Measurements from ENCODE around the gene POMC.
"Not testable (repeated sequence)": the region's sequence is repeated elsewhere in the genome, so short reads cannot be mapped to it uniquely, and the experiment has no call there.

The POMC gene

DNA sequence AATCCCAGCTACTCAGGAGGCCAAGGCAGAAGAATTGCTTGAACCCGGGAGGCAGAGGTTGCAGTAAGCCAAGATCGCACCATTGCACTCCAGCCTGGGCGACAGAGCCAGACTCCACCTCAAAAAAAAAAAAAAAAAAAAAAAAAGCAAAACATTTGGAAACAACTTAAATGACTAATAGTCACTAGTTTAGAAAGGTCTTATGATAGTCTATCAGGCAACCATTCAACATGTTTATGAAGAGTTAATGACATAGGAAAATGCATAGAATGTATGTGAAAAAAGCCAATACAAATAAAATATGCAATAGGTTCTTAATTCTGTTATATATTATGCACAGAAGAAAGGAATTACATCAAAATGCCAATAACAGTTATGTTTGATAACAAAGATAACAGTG, 41.3 kb downstream of the POMC start:
- H3K4me1 ChIP-seq (ENCODE audit: control insufficient read depth, insufficient read depth, low read length, poor library complexity, severe bottlenecking); H3K9me3 ChIP-seq (ENCODE audit: control insufficient read depth, low read length); DNase-seq; H3K27ac ChIP-seq (ENCODE audit: insufficient read depth, low read length, poor library complexity, severe bottlenecking); H3K36me3 ChIP-seq (ENCODE audit: control insufficient read depth, insufficient read depth, low read length); H3K4me3 ChIP-seq (ENCODE audit: insufficient read depth, low read depth, low read length, poor library complexity, severe bottlenecking): not testable (repeated sequence)
- peaks cover 18% of the 10 kb centered on the region for H3K27me3 ChIP-seq (replicated peaks; ENCODE audit: control insufficient read depth, insufficient read depth, low read length, poor library complexity, severe bottlenecking)

DNA sequence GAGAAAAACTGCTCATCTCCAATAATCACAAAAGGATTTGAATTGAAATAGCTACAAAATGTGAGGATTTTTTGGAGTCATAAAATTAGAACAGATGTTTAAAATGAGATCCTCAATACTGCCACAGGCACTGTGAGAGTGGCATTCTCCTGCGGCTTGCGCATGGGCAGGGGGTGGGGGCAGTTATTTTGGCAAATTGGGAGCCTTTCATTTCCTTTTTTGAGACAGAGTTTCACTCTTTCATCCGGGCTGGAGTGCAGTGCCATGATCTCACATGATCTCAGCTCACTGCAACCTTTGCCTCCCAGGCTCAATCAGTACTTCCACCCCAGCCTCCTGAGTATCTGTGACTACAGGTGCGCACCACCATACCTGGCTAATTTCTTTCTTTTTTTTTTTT, 42.4 kb downstream of the POMC start:
- H3K27ac ChIP-seq (ENCODE audit: insufficient read depth, low read length, poor library complexity, severe bottlenecking), result no peak overlapping the region
- H3K4me3 ChIP-seq (ENCODE audit: insufficient read depth, low read depth, low read length, poor library complexity, severe bottlenecking), result no peak overlapping the region
- peaks cover 7% of the 10 kb centered on the region for H3K27me3 ChIP-seq (replicated peaks; ENCODE audit: control insufficient read depth, insufficient read depth, low read length, poor library complexity, severe bottlenecking)
- DNase-seq, result no peak
- H3K9me3 ChIP-seq (ENCODE audit: control insufficient read depth, low read length), result no peaks in the 10 kb centered on the region
- H3K36me3 ChIP-seq (ENCODE audit: control insufficient read depth, insufficient read depth, low read length), result no peaks in the 10 kb centered on the region
- no peaks in the 10 kb centered on the region for H3K4me1 ChIP-seq (ENCODE audit: control insufficient read depth, insufficient read depth, low read length, poor library complexity, severe bottlenecking)

DNA sequence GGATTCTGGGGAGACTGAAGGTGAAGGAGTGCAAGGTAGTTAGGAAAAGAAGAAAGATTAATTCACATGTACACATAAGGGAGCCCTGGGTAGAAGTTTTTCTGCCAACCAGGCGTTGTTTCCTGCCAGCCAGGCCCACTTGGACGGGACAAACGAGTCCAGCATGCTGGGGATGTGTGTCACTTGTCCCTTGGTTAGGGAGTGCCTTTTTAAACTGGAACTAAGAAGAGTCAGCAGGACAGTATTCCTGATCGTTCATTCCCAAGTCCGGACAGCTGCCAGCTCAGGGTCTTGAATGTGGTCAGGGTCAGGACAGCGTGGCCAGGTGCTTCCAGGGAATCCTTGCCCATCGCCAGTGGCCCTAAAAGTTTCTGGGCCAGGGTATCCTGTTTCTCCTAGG, 43.2 kb downstream of the POMC start:
- H3K9me3 ChIP-seq (ENCODE audit: control insufficient read depth, low read length), result no peaks in the 10 kb centered on the region
- H3K4me3 ChIP-seq (ENCODE audit: insufficient read depth, low read depth, low read length, poor library complexity, severe bottlenecking), result no peak overlapping the region
- H3K27me3 ChIP-seq (replicated peaks; ENCODE audit: control insufficient read depth, insufficient read depth, low read length, poor library complexity, severe bottlenecking), result peaks cover 1% of the 10 kb centered on the region
- no peak overlapping the region for H3K27ac ChIP-seq (ENCODE audit: insufficient read depth, low read length, poor library complexity, severe bottlenecking)
- no peak for DNase-seq
- H3K36me3 ChIP-seq (ENCODE audit: control insufficient read depth, insufficient read depth, low read length), result no peaks in the 10 kb centered on the region
- no peaks in the 10 kb centered on the region for H3K4me1 ChIP-seq (ENCODE audit: control insufficient read depth, insufficient read depth, low read length, poor library complexity, severe bottlenecking)

DNA sequence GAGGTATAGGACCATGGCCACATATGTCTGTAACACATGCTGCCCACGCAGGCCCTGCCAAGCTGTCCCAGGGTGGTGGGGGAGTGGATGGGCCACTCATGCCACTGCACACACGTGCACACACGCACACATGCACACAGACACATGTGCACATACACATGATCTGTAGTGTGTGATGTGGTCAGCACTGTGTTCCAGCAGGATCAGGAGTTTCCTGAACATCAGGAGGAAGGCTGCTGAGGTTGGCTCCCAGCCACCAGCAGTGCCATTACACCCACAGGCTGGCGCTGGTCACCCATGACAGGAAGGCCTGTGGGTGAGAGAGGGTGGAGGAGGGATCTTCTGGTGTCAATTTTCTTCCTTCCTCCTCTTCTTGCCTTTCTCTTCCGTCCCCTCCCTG, 44.7 kb downstream of the POMC start:
- no peak overlapping the region for H3K4me3 ChIP-seq (ENCODE audit: insufficient read depth, low read depth, low read length, poor library complexity, severe bottlenecking)
- H3K4me1 ChIP-seq (ENCODE audit: control insufficient read depth, insufficient read depth, low read length, poor library complexity, severe bottlenecking), result no peaks in the 10 kb centered on the region
- no peak overlapping the region for H3K27ac ChIP-seq (ENCODE audit: insufficient read depth, low read length, poor library complexity, severe bottlenecking)
- DNase-seq, result no peak
- no peaks in the 10 kb centered on the region for H3K27me3 ChIP-seq (replicated peaks; ENCODE audit: control insufficient read depth, insufficient read depth, low read length, poor library complexity, severe bottlenecking)
- H3K9me3 ChIP-seq (ENCODE audit: control insufficient read depth, low read length), result no peaks in the 10 kb centered on the region
- no peaks in the 10 kb centered on the region for H3K36me3 ChIP-seq (ENCODE audit: control insufficient read depth, insufficient read depth, low read length)

DNA sequence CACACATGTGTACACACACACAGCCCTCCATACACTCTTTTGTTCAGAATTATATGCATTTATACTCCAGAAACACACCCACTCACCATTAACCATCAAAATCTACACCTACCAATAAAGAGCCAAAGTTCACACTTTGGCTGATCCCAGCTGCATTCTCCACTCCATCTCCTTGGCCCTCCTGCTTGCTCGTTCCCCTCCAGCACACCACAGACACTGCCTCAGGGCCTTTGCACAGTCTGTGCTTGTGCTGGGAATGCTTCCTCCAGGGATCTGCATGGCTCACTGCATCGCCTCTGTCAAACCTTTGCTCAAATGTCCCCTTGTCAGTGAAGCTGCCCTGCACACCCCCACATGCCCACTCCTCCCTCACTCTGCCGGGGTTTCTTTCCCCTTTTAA, 46.0 kb downstream of the POMC start:
- Histone ChIP-seq H3K4me3 (ENCODE audit: insufficient read depth, low read depth, low read length, poor library complexity, severe bottlenecking) (no peak overlapping the region), H3K9me3 (ENCODE audit: control insufficient read depth, low read length) (no peaks in the 10 kb centered on the region), H3K4me1 (ENCODE audit: control insufficient read depth, insufficient read depth, low read length, poor library complexity, severe bottlenecking) (no peaks in the 10 kb centered on the region), H3K27ac (ENCODE audit: insufficient read depth, low read length, poor library complexity, severe bottlenecking) (no peak overlapping the region), H3K36me3 (ENCODE audit: control insufficient read depth, insufficient read depth, low read length) (no peaks in the 10 kb centered on the region), H3K27me3 (replicated peaks; ENCODE audit: control insufficient read depth, insufficient read depth, low read length, poor library complexity, severe bottlenecking) (no peaks in the 10 kb centered on the region)
- no peak for DNase-seq

DNA sequence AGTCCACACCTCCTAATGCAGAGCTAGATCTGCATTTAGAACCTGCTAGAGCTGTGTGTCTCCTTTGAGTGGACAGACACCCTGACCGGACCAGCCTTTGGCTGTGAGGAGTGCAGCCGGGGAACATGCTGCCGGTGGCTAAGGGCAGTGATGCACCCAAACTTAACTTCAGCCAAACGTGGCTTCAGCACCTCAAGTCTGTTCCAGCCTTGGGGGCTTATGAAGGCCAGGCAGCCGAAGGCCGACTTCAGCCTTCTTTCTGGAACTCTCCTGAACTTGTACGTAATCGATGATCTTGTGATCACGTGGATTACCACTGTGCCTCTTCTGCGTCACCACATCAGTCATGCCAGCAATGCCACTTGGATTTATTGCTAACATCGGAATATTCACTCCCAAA, 49.1 kb downstream of the POMC start:
- no peak for DNase-seq
- Histone ChIP-seq H3K27me3 (replicated peaks; ENCODE audit: control insufficient read depth, insufficient read depth, low read length, poor library complexity, severe bottlenecking) (no peaks in the 10 kb centered on the region), H3K4me1 (ENCODE audit: control insufficient read depth, insufficient read depth, low read length, poor library complexity, severe bottlenecking) (no peaks in the 10 kb centered on the region), H3K4me3 (ENCODE audit: insufficient read depth, low read depth, low read length, poor library complexity, severe bottlenecking) (no peak overlapping the region), H3K36me3 (ENCODE audit: control insufficient read depth, insufficient read depth, low read length) (no peaks in the 10 kb centered on the region), H3K27ac (ENCODE audit: insufficient read depth, low read length, poor library complexity, severe bottlenecking) (no peak overlapping the region), H3K9me3 (ENCODE audit: control insufficient read depth, low read length) (no peaks in the 10 kb centered on the region)

DNA sequence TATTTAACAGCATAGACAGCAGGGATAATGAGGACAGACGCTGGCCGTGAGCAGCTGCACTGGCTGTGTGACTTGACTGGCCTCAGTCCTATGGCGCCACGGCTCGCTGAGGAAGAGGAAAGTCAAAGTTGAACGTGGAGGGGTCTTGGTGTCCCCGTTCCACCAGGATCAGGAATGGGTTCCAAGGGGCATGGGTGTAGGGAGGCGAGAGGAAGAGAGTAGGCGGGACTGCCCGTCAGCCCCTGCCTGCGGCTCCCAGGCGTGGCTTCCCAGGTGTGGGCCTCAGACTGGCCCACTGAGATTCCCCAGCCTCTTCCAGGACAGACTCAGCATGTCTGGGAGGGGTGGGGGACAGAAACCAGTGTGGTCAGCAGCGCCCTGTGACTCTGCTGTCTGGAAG, 51.4 kb downstream of the POMC start:
- no peaks in the 10 kb centered on the region for H3K4me1 ChIP-seq (ENCODE audit: control insufficient read depth, insufficient read depth, low read length, poor library complexity, severe bottlenecking)
- H3K27ac ChIP-seq (ENCODE audit: insufficient read depth, low read length, poor library complexity, severe bottlenecking), result no peak overlapping the region
- H3K4me3 ChIP-seq (ENCODE audit: insufficient read depth, low read depth, low read length, poor library complexity, severe bottlenecking), result no peak overlapping the region
- H3K9me3 ChIP-seq (ENCODE audit: control insufficient read depth, low read length), result no peaks in the 10 kb centered on the region
- no peaks in the 10 kb centered on the region for H3K36me3 ChIP-seq (ENCODE audit: control insufficient read depth, insufficient read depth, low read length)
- DNase-seq, result no peak
- no peaks in the 10 kb centered on the region for H3K27me3 ChIP-seq (replicated peaks; ENCODE audit: control insufficient read depth, insufficient read depth, low read length, poor library complexity, severe bottlenecking)

DNA sequence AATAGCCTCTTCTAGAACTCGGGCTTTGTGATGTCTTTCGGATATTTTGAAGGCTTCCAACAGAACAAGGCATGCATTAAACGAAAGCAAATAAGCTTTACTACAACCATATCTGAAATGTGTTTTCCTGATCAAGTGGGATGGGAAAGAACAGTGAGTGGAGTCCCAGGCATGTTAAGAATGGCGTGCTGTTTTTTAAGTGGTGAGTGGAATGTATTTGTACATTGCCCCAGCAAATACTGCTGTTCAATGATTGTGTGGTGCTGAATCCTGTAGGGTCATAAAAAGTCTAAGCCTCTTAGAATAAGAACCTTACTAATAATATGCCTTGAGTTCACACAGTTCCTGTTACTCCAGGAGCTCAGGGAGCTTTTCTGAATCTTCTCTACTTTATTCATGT, 52.5 kb downstream of the POMC start:
- Histone ChIP-seq H3K36me3 (ENCODE audit: control insufficient read depth, insufficient read depth, low read length) (no peaks in the 10 kb centered on the region), H3K9me3 (ENCODE audit: control insufficient read depth, low read length) (no peaks in the 10 kb centered on the region), H3K4me3 (ENCODE audit: insufficient read depth, low read depth, low read length, poor library complexity, severe bottlenecking) (no peak overlapping the region), H3K4me1 (ENCODE audit: control insufficient read depth, insufficient read depth, low read length, poor library complexity, severe bottlenecking) (no peaks in the 10 kb centered on the region), H3K27ac (ENCODE audit: insufficient read depth, low read length, poor library complexity, severe bottlenecking) (no peak overlapping the region), H3K27me3 (replicated peaks; ENCODE audit: control insufficient read depth, insufficient read depth, low read length, poor library complexity, severe bottlenecking) (no peaks in the 10 kb centered on the region)
- no peak for DNase-seq

DNA sequence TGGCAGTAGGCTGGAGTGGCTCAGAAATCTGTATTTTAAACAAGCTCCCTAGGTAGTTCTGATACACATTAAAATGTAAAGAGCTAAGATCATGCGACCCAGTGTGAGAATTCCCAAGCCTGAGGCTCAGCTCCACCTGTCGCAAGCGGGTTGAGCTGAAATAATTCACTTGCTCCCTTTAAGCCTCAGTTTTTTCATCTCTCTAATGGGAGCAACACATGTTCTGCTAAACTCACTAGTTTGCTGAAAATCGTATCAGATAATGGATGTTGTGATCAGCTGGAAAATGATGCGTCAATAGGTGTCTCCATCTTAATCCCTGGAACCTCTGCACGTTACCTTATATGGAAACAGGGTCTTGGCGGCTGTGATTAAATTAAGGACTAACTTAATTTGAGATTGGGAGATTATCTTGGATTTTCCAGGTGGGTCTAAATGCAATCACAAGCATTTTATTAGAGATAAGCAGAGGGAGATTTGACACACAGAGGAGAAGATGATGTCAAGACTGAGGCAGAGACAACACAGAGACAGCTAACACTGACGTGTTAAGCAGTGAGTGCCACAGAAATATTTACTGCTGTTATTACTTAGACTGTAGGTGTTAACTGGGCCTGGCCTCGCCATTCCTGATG, 53.0 kb downstream of the POMC start:
- Histone ChIP-seq H3K4me3 (ENCODE audit: insufficient read depth, low read depth, low read length, poor library complexity, severe bottlenecking) (no peak overlapping the region), H3K27ac (ENCODE audit: insufficient read depth, low read length, poor library complexity, severe bottlenecking) (no peak overlapping the region), H3K36me3 (ENCODE audit: control insufficient read depth, insufficient read depth, low read length) (no peaks in the 10 kb centered on the region), H3K27me3 (replicated peaks; ENCODE audit: control insufficient read depth, insufficient read depth, low read length, poor library complexity, severe bottlenecking) (no peaks in the 10 kb centered on the region), H3K4me1 (ENCODE audit: control insufficient read depth, insufficient read depth, low read length, poor library complexity, severe bottlenecking) (no peaks in the 10 kb centered on the region), H3K9me3 (ENCODE audit: control insufficient read depth, low read length) (no peaks in the 10 kb centered on the region)
- DNase-seq, result no peak

DNA sequence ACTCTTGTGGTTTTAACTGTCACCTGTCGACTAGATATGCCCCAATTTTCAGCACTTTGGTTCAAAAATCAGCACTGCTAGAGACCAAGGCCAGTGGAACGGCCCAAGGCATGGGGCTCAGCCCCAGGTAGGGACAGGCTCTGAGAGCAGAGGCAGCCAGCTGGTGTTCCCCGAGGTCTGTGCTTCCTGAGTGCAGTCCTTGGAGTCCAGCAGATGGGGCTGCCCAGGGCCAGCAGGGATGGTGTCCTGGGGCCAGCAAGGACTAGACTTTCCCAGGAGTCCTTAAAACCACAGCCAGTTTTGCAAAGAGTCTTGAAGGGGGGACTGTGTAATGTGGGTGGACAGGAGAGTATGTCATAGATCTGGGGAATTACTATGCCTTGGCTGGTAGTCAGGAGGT, 56.3 kb downstream of the POMC start:
- H3K4me3 ChIP-seq (ENCODE audit: insufficient read depth, low read depth, low read length, poor library complexity, severe bottlenecking), result no peak overlapping the region
- no peak overlapping the region for H3K27ac ChIP-seq (ENCODE audit: insufficient read depth, low read length, poor library complexity, severe bottlenecking)
- no peaks in the 10 kb centered on the region for H3K4me1 ChIP-seq (ENCODE audit: control insufficient read depth, insufficient read depth, low read length, poor library complexity, severe bottlenecking)
- H3K9me3 ChIP-seq (ENCODE audit: control insufficient read depth, low read length), result no peaks in the 10 kb centered on the region
- no peak for DNase-seq
- no peaks in the 10 kb centered on the region for H3K36me3 ChIP-seq (ENCODE audit: control insufficient read depth, insufficient read depth, low read length)
- no peaks in the 10 kb centered on the region for H3K27me3 ChIP-seq (replicated peaks; ENCODE audit: control insufficient read depth, insufficient read depth, low read length, poor library complexity, severe bottlenecking)
